Measurements from ENCODE around the gene MAP1S.
"Not testable (repeated sequence)": the region's sequence is repeated elsewhere in the genome, so short reads cannot be mapped to it uniquely, and the experiment has no call there.

Gene MAP1S

GRCh38 chr19:17766543-17767131 lies 47.4 kb downstream of the MAP1S start:
- H3K27me3 ChIP-seq: no peaks in the 10 kb centered on the region
- H3K9ac ChIP-seq: peak overlapping the region in 4 of 11 experiments; percentile 17 to 51 (median 30); a peak in 7 of 22 replicates
- H3K36me3 ChIP-seq: peaks cover 71 to 95% (median 87%) of the 10 kb centered on the region in 11 experiments
- TF ChIP-seq Cebpa-rat (IDR thresholded peaks at IDR 0.05): no peak
- no peaks in the 10 kb centered on the region for H3K9me3 ChIP-seq (replicated peaks in 1 of 11)
- peaks cover 0 to 5% (median 0%) of the 10 kb centered on the region in 11 experiments; a peak in 3 of 22 replicates for H4K20me1 ChIP-seq
- peak overlapping the region in 8 of 11 experiments; percentile 10 to 75 (median 57); a peak in 12 of 22 replicates for H3K4me2 ChIP-seq
- peaks cover 5 to 34% (median 22%) of the 10 kb centered on the region in 10 experiments; a peak in 16 of 20 replicates for H3K4me1 ChIP-seq
- peak overlapping the region in 9 of 11 experiments; percentile 28 to 63 (median 40); a peak in 12 of 22 replicates for H3K27ac ChIP-seq
- H3K4me3 ChIP-seq: no peak overlapping the region

- H3K4me3 ChIP-seq: no peak overlapping the region
- H3K4me1 ChIP-seq: peaks cover 5 to 34% (median 22%) of the 10 kb centered on the region in 10 experiments; a peak in 16 of 20 replicates
- no peak for TF ChIP-seq Cebpa-rat (IDR thresholded peaks at IDR 0.05)
- H4K20me1 ChIP-seq: peaks cover 0 to 6% (median 0%) of the 10 kb centered on the region in 11 experiments; a peak in 3 of 22 replicates
- H3K27ac ChIP-seq: no peak overlapping the region
- H3K4me2 ChIP-seq: no peak overlapping the region
- no peak overlapping the region for H3K9ac ChIP-seq
- no peaks in the 10 kb centered on the region for H3K27me3 ChIP-seq
- peaks cover 78 to 95% (median 88%) of the 10 kb centered on the region in 11 experiments for H3K36me3 ChIP-seq
- H3K9me3 ChIP-seq (replicated peaks in 1 of 11): no peaks in the 10 kb centered on the region
Observed at GRCh38 chr19:17767559-17767958, 48.3 kb downstream of the MAP1S start.

- Histone ChIP-seq H3K4me2 (no peak overlapping the region), H4K20me1 (peaks cover 0 to 36% (median 2%) of the 10 kb centered on the region in 11 experiments; a peak in 8 of 22 replicates), H3K4me1 (peaks cover 3 to 11% (median 7%) of the 10 kb centered on the region in 10 experiments; a peak in 16 of 20 replicates), H3K27me3 (no peaks in the 10 kb centered on the region), H3K36me3 (peaks cover 72 to 95% (median 83%) of the 10 kb centered on the region in 11 experiments), H3K9ac (no peak overlapping the region; a peak in 1 of 22 replicates), H3K4me3 (no peak overlapping the region), H3K27ac (no peak overlapping the region), H3K9me3 (replicated peaks in 1 of 11) (no peaks in the 10 kb centered on the region)
- TF ChIP-seq Cebpa-rat (IDR thresholded peaks at IDR 0.05): no peak
Observed at GRCh38 chr19:17770613-17771012, 51.3 kb downstream of the MAP1S start.

GRCh38 chr19:17772172-17772571 lies 52.9 kb downstream of the MAP1S start:
- H3K27me3 ChIP-seq: no peaks in the 10 kb centered on the region
- TF ChIP-seq Cebpa-rat (IDR thresholded peaks at IDR 0.05): no peak
- no peaks in the 10 kb centered on the region for H3K9me3 ChIP-seq (replicated peaks in 1 of 11)
- no peak overlapping the region for H3K27ac ChIP-seq
- H3K4me2 ChIP-seq: no peak overlapping the region
- H3K9ac ChIP-seq: no peak overlapping the region
- H3K4me3 ChIP-seq: no peak overlapping the region
- peaks cover 68 to 98% (median 86%) of the 10 kb centered on the region in 11 experiments for H3K36me3 ChIP-seq
- peaks cover 0 to 46% (median 9%) of the 10 kb centered on the region in 11 experiments; a peak in 10 of 22 replicates for H4K20me1 ChIP-seq
- peaks cover 9 to 15% (median 12%) of the 10 kb centered on the region in 10 experiments; a peak in 17 of 20 replicates for H3K4me1 ChIP-seq

GRCh38 chr19:17775245-17775927 lies 56.1 kb downstream of the MAP1S start:
- Histone ChIP-seq H4K20me1 (peaks cover 0 to 56% (median 9%) of the 10 kb centered on the region in 11 experiments; a peak in 10 of 22 replicates), H3K9me3 (replicated peaks in 1 of 11) (no peaks in the 10 kb centered on the region), H3K4me2 (0 out of 22 replicates have a peak overlapping the region, but pooled peaks of 1 of the 11 experiments have one; percentile 29), H3K4me3 (no peak overlapping the region), H3K27ac (0 out of 22 replicates have a peak overlapping the region, but pooled peaks of 2 of the 11 experiments have one; percentile 5 to 47), H3K27me3 (no peaks in the 10 kb centered on the region), H3K4me1 (peaks cover 20 to 34% (median 25%) of the 10 kb centered on the region in 10 experiments), H3K9ac (peak overlapping the region in 2 of 11 experiments; percentile 33 to 37; a peak in 1 of 22 replicates), H3K36me3 (peaks cover 44 to 79% (median 63%) of the 10 kb centered on the region in 11 experiments)
- TF ChIP-seq Cebpa-rat (IDR thresholded peaks at IDR 0.05): no peak

GRCh38 chr19:17775991-17776803 lies 56.9 kb downstream of the MAP1S start:
- H3K4me2 ChIP-seq: peak overlapping the region in 9 of 11 experiments; percentile 26 to 58 (median 48); a peak in 14 of 22 replicates
- peak overlapping the region in 8 of 11 experiments; percentile 1 to 48 (median 30); a peak in 8 of 22 replicates for H3K27ac ChIP-seq
- H3K27me3 ChIP-seq: no peaks in the 10 kb centered on the region
- H3K4me3 ChIP-seq: no peak overlapping the region
- peaks cover 0 to 62% (median 9%) of the 10 kb centered on the region in 11 experiments; a peak in 10 of 22 replicates for H4K20me1 ChIP-seq
- H3K4me1 ChIP-seq: peaks cover 20 to 34% (median 25%) of the 10 kb centered on the region in 10 experiments
- peak overlapping the region; percentile 11 to 44 (median 22); a peak in 13 of 22 replicates for H3K9ac ChIP-seq
- TF ChIP-seq Cebpa-rat (IDR thresholded peaks at IDR 0.05): no peak
- H3K36me3 ChIP-seq: peaks cover 36 to 79% (median 60%) of the 10 kb centered on the region in 11 experiments
- H3K9me3 ChIP-seq (replicated peaks in 1 of 11): no peaks in the 10 kb centered on the region

- H3K9me3 ChIP-seq (replicated peaks in 1 of 11); H3K27me3 ChIP-seq; H3K4me3 ChIP-seq; H3K27ac ChIP-seq; H3K9ac ChIP-seq; H3K4me2 ChIP-seq: not testable (repeated sequence)
- Histone ChIP-seq H4K20me1 (peaks cover 0 to 58% (median 9%) of the 10 kb centered on the region in 11 experiments; a peak in 10 of 22 replicates), H3K4me1 (peaks cover 20 to 34% (median 25%) of the 10 kb centered on the region in 10 experiments), H3K36me3 (peaks cover 35 to 79% (median 61%) of the 10 kb centered on the region in 11 experiments)
Observed at GRCh38 chr19:17777840-17778239, 58.6 kb downstream of the MAP1S start.
